AG08395 (cell line): ENCODE data around the gene MCM7.

Experiments used
- DNase-seq: peaks from one replicate; pipeline ENCODE4 v3.0.0; 2012; ENCODE audit warnings: mixed read lengths, low spot score

The MCM7 gene

DNA sequence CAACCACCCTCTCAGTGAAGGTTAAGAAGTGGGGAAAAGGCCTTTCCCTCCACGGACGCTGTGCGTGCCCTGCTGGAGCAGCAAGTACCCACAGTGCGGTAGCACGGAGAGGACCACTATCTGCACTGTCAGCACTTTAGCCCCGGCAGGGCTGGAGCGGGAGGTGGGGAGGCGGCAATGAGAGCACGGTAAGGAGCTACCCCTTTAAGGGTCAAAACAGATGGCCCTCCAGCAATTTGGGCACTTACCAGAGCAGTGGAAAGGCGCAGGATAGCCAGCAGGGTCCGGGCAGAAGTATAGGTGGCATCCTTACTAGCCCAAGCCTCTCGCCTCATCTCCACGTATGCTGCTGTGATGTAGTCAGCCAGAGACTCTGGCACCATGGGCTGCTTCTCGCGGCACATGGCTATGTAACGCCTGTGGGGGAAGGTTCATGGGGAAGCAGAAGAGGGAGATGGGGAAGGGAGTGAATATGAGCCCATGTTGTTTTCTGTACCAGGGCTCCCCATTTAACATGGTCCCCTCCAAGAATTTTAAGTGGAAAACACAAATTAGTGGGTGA is 7.2 kb downstream of the MCM7 start:
- DNase-seq: no peak

DNA sequence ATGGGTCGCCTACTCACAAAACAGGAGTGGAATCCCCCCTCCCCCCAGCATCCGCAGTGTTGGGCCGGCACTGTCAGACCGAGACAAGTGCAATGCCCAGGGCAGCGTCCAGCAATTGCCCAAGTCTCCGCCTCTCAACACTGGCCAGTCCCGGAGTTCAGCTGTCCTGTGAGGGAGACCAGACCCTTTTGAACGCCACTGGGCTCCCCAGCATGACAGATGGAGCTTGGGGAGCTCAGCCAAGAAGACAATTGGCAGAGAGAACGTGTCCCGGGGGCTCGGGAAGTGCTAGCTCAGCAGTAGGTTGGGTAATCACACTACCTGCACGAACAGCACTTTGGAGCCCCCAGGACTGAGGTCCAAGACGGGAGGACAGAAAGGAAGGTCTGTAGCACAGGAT is 7.7 kb downstream of the MCM7 start:
- DNase-seq: no peak

DNA sequence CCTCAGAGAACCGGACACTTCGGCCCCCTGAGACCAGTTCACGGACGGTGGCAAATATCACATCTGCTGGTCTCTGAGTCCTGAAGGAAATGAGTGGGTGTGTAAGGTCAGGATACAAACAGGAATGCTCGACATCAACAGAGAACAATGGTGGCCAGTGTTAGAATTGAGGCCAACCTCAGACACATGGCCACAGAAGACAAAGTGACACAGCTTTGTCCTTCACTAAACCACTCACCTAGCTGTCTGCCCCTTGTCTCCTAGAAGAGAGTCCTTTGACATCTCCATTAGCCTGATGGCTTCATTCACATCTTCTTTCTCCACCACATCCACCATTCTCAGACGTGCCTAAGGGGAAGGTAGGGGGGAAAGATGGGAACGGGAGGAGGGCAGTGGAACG is 8.1 kb downstream of the MCM7 start:
- no peak for DNase-seq

DNA sequence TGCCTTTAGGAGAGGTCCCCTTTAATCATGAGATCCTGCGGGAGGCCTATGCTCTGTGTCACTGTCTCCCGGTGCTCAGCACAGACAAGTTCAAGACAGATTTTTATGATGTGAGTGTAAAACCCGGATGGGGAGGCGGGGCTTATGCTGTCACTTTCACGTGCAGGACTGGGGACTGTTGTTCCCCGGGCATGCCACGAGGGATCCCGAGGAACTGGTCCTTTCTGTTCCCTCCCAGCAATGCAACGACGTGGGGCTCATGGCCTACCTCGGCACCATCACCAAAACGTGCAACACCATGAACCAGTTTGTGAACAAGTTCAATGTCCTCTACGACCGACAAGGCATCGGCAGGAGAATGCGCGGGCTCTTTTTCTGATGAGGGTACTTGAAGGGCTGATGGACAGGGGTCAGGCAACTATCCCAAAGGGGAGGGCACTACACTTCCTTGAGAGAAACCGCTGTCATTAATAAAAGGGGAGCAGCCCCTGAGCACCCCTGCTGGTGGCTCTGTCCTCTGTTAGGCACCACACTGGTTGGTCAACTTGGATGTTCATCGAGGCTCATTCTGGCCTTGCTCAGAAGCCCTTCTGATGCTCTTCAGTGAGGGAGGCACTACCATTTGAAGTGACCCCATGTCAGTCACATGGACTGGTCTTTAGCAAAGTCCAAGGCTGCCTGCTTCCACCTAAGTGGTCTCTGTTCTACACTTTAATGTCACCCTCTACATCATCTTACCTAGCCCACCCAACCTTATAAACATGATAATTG is 9.6 kb downstream of the MCM7 start:
- no peak for DNase-seq

DNA sequence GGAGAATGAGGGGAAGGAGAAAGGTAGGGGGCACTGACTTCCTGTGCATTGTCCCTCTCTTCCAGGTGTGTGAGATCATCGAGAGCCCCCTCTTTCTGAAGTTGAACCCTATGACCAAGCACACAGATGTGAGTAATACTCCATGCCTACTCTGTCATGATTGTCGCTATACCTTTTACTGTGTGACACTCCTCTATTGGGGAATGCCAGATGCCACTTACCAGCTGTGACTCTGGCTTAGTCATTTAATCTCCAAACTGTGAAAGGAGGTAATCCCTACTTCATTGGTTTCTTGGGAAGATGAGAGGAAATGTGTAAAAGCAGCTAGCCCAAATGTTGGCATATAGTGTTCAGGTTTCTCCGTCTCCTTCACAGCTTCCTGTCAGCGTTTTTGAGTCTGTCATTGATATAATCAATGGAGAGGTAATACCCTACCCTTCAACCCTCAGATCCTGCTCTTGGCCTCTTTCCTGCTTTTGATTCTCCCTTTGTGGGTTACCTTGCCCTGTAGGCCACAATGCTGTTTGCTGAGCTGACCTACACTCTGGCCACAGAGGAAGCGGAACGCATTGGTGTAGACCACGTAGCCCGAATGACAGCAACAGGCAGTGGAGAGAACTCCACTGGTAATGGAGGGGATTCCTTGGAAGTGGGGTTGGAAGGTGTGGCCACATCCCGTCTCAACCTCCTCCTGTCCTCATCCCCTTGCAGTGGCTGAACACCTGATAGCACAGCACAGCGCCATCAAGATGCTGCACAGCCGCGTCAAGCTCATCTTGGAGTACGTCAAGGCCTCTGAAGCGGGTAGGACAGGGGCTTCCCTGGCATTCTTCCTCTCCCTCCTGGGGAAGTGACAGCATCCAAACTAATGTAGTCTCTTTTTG is 10.4 kb downstream of the MCM7 start:
- DNase-seq: no peak

DNA sequence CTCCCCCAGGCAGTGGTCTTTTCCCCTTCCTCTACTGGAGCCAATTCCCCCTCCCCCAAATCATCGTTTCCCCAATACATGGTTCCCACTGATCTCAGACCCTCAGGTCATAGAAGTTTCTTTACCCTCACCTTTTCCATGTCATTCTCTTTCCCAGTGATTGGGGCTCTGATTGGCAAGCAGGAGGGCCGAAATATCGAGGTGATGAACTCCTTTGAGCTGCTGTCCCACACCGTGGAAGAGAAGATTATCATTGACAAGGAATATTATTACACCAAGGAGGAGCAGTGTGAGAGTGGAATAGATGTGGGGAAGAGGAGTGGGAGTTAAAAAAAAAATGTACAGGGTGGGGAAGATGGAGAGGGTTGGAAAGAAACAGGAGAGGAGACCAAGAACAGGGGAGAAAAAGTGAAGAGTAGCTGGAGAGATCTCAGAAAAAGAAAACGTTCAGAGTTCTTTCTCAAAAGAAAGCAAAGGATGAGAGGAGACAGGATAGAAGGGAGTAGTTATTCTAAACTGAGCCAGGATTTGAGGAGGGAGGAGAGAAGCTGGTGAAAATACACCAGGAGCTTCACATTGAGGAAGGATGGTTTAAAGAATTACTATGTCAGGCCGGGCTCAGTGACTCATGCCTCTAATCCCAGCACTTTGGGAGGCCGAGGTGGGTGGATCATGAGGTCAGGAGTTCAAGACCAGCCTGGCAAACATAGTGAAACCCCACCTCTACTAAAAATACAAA is 11.6 kb downstream of the MCM7 start:
- DNase-seq: no peak

DNA sequence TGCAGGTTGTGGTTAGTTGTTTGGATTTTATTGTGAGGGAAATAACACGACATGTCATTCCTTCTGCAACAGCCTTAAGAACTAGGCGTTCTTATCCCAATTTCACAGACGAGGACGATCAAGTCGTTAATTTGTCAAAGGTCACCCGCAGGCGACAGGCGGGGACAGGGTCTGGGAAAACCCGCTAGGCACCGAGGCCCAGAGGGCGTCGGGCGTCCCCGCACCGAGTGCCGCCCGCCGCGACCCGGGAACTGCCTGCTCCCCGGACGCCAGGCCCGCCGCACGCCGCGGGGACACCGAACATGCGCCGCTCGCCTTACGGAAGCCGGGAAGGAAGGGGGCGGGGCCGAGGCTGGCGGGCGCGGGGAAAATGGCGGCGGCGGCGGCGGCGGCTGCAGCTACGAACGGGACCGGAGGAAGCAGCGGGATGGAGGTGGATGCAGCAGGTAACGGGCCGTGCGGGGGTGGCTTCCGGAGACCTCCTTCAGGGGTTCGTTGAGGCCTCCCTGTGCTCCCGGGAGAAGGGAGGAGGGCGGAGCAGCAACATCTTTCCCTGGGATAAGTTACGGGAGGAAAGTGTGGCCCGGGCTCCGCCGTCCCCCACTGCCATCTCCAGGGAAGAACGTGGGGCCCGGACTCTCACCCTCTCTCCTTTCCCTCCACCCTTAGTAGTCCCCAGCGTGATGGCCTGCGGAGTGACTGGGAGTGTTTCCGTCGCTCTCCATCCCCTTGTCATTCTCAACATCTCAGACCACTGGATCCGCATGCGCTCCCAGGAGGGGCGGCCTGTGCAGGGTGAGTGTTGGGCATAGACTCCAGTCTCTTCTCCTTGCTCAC is 12.4 kb downstream of the MCM7 start, which contains the start of gene COPS6:
Gene COPS6 (plus strand): TSS at position 349 of the 837 bp plus-strand sequence. CDS start 22 bp downstream, at position 371.
- DNase-seq: peak; percentile 82

DNA sequence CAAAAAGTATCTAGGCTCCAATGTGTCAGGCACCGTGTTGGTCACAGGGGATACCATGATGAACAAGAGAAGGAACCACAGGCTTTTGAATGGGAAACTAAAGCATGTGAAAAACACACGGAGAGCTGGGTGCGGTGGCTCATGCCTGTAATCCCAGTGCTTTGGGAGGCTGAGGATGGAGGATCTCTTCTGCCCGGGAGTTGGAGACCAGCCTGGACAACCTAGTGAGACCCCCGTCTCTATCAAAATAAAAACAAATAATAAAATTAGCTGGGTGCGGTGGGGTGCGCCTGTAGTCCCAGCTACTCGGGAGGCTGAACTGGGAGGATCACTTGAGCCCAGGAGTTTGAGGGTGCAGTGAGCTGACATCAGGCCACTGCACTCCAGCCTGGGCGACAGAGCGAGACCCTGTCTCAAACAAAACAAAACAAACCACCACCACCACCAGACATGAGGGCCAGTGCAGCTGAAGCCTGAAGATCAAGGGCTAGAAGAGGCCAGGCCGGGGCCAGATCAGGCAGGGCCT is 13.0 kb downstream of the MCM7 start:
- no peak for DNase-seq

DNA sequence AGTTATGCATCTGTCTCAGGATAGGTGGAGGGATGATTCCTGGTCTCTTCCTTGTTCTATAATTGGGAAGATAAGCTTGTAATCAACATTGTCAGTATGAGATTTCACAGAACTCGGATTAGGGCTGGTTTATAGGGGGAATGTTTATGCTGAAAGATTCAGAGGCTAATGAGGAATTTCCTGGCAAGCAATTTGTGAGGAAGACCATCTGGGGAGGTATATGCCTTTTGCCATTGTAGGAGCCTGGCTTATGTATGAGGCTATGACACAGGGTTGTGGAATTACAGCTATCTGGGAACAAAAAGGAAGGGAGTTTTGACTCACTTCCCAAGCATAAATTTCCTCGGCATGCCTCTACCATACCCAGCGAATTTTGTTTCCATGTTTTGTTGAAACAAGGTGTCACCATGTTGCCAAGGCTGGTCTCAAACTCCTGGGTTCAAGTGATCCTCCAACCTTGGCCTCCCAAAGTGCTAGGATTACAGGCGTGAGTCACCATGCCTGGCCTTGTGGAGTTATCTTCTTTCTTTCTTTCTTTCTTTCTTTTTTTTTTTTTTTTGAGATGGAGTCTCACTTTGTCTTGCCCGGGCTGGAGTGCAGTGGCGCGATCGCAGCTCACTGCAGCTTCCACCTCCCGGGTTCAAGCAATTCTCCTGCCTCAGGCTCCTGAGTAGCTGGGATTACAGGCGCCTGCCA is 14.0 kb downstream of the MCM7 start:
- DNase-seq: peak; percentile 88

DNA sequence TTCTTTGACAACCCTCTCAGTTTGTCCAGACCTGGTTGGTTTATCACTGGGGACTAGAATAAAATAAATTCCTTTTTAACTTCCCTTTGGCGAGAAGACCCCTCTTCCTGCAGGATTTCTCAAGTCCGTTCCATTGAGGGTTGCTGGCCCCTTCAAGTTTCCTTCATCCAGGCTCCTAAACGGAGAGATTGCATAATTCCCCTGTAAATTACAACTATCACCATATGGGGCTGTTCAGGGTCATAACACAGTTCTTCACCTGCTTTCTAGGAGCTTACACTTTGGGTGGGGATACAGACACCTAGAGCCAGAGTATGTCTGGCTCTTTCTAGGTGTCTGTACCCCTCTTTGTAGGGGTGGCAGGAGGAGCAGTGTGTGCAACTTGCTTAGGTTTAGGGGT is 15.7 kb downstream of the MCM7 start:
- no peak for DNase-seq

DNA sequence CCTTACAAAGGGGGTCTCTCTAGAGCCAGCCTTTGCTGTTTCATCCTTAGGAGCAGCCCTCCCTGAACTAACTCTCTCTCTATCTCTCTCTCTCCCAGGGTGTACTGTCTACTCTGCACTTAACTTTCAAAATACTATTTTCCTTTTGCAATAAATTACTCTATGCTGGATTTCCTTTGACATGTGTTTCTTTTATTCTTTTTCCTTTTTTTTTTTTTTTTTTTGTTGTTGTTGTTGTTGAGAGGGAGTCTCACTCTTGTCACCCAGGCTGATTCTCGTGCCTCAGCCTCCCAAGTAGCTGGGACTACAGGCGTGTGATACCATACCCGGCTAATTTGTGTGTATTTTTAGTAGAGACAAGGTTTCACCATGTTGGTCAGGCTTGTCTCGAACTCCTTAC is 18.2 kb downstream of the MCM7 start:
- DNase-seq: no peak

DNA sequence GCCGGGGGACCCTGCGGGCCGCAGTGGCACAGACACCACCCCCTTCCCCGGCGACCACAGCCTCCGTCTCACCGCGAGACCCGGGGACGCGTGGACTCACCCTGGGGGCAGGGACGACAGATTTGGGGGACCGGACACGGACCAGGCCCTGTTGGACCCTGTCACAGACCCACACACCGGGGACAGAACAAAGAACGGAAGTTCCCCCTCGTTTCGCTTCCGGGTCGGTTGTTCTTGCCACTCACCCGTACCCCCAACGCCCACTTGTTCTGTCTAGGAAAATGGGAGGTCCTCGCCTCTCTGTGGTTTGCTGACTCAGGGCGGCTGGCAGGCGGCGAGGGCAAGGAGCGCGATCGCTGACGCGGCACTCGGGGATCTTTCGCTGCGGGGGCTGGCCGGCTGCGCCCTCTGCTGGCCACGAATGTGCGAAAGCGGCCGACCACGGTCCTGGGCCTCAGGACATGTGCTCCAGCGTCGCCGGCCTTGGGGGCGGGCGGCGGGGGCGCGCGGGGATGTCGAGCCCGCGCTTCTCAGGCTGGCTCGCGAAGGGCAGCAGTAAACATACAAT is 19.6 kb downstream of the MCM7 start, which contains the start of gene ZNF3:
Gene ZNF3 (minus strand): TSS at position 189 of the 568 bp plus-strand sequence. CDS start 4,366 bp downstream, outside the sequence.
- peak; percentile 97 for DNase-seq

DNA sequence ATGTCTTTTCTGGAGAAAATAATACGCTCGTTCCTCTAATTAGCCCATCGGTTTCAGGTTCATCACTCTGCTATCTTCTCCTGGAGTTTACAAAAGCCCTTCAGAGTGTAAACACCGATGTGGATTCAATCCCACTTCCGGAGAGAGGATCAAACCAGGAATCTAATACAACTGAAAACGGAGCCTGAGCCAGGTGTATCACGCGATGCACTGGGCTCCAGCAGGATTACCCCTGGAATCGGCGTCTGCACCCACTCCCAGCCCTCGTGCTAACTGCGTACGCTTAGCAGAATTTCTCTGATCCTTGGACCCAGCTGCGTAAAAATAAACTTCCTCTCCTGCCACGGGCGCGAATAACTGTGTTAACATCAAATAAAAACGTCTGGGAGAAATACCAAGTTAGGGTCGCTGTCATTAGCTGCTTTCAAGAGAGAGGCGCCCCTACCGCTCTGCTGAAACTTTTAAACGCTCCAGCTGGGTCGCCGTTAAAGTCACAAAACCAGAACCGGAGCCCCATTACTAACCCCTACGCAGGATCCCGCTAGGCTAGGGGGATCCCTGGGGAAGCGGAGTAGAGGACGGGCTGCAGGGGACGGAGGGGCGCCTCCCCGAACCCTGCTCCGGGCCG is 20.2 kb downstream of the MCM7 start:
- no peak for DNase-seq

DNA sequence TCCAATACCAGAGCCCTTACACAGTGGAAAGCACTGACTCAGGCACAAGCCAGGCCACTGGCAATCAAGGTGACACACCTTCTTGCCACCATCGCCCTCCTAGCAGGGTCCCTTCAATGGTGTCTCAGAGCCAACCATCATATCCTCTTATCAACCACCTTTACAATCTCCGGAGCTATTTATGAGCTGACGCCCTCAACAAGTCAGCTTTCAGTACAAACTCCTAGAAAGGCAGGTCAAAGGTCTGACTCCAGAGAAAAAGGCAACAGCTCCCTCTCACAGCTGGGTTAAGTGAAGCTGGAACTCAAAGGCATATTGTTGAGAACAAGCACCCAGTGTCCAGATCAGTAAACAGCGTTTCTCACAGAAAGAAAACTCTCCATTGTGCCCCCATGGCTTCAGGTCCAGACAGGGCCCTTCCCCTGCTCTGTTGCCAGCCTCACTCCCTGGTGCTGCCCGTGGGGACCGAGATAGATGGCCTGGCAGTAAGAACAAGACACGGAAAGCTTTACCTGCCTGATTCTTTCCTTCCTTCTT is 22.1 kb downstream of the MCM7 start:
- no peak for DNase-seq

DNA sequence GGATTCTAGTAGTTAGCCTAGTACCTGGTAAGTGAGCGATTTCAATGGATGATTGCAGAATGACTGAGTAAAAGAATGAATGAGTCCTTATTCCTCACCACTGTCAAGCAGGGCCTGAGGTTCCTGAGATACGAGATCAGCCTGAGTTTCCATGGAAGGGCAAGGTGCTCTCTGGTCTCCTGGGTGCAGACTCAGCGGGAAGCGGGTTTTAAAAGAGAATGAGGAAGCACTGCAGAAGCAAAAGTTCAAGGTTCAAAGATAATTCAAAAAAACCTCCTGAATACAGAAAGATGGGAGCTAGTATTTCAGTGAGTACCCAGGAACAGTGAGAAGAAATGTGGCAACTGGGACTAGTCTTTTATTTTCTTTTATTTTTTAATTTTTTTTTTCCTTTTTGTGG is 24.0 kb downstream of the MCM7 start:
- no peak for DNase-seq

DNA sequence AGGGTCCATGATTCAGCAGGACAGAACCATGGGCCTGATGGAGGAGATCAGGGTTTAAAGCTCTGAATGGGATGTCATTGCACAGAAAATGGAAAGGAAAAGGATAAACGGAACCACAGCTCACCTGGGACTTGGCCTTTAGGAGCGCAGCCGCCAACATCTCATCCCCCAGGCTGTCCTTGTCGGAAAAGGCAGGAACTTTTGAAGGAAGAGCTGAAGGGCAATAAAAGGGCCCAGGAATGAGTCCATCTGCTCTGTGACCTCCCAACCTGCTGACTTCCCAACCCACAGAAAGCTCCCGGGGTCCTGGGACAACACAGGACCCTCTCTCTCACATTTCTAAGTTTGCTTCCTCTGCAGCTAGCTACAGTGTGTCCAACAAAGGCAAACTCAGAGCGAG is 25.8 kb downstream of the MCM7 start:
- DNase-seq: no peak

DNA sequence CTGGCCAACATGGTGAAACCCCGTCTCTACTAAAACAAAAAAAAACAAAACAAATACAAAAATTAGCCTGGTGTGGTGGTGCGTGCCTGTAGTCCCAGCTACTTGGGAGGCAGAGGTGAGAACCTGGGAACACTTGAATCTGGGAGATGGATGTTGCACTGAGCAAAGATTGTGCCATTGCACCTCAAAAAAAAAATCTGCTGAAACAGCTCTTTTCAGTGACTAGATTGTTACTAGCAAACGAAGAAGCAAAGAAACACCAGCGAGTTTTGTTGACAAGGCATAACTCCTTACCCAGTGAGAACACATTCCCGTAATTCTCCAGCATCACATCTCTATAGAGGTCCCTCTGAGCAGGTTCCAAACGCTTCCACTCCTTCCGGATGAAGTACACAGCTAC is 26.4 kb downstream of the MCM7 start:
- no peak for DNase-seq

DNA sequence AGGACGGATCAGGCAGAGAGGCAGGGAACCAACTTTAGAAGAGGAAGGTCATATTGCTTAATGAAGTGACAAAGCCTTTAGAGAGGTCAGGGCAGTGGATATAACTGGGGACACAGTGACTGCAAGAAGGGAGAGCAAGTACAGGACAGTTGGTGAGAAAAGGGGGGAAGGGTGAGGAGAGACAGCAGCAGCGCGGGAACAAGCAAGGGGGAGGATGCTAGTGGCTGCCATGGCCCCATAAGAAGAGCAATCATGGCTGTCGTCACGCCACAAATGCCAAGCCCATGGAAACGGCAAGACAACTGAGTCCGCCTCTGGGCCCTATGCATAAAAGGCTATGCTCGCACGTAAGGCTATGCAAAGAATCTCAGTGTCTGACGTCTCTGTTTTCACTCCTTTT is 28.7 kb downstream of the MCM7 start:
- no peak for DNase-seq
